SJSA1 (cell line): Measurements from ENCODE around the gene DLX4. TPM values are rescaled to one million over a fixed set of nuclear protein-coding genes. Genes with fewer than 3 reads are reported as not detected.

Experiments
- DNase-seq, 2 experiments: peaks; one replicate each; pipeline ENCODE4 v3.0.0-alpha.2; 2015 to 2020; ENCODE audit warnings: low spot score in 2 of 2, low read depth in 1 of 2
- H3K27ac ChIP-seq: fragments of 250-450 bp; sonication (Bioruptor Pico); 2 replicates; pipeline ENCODE4 v1.5.1; 2020; ENCODE audit warnings: mild to moderate bottlenecking, moderate library complexity
- H3K27me3 ChIP-seq: fragments of 250-450 bp; sonication (Bioruptor Pico); replicated peaks from 2 replicates; pipeline ENCODE4 v1.5.1; 2020; ENCODE audit warnings: mild to moderate bottlenecking, moderate library complexity
- H3K36me3 ChIP-seq: fragments of 250-450 bp; sonication (Bioruptor Pico); 2 replicates; pipeline ENCODE4 v1.5.1; 2020; ENCODE audit warnings: mild to moderate bottlenecking
- H3K4me1 ChIP-seq: fragments of 250-450 bp; sonication (Bioruptor Pico); replicated peaks from 2 replicates; pipeline ENCODE4 v1.6.1; 2021; ENCODE audit warnings: mild to moderate bottlenecking
- H3K4me3 ChIP-seq: fragments of 250-450 bp; sonication (Bioruptor Pico); 2 replicates; pipeline ENCODE4 v1.5.1; 2020; ENCODE audit warnings: mild to moderate bottlenecking
- H3K9me3 ChIP-seq: fragments of 250-450 bp; sonication (Bioruptor Pico); replicated peaks from 2 replicates; pipeline ENCODE4 v1.5.1; 2020; ENCODE audit warnings: mild to moderate bottlenecking
- total RNA-seq: library from RNA; depleted of rRNA; stranded (reverse); fragments of >200 nt; shearing (Covaris generic); gene quantifications from 2 replicates; pipeline ENCODE4 v1.2.3, GENCODE V29; 2014

Gene DLX4
- total RNA-seq, 1 experiment from 2014 or later, result not detected

GRCh38 chr17:49979748-49980479 is 10.9 kb downstream of the DLX4 start:
- H3K9me3 ChIP-seq, result peaks cover 3% of the 10 kb centered on the region; the same call in 1 of the 2 replicates
- no peak overlapping the region for H3K27ac ChIP-seq
- no peak overlapping the region for H3K4me3 ChIP-seq
- H3K36me3 ChIP-seq, result no peaks in the 10 kb centered on the region
- DNase-seq, result no peak
- H3K27me3 ChIP-seq, result peaks cover 72% of the 10 kb centered on the region
- H3K4me1 ChIP-seq, result no peaks in the 10 kb centered on the region

DNA sequence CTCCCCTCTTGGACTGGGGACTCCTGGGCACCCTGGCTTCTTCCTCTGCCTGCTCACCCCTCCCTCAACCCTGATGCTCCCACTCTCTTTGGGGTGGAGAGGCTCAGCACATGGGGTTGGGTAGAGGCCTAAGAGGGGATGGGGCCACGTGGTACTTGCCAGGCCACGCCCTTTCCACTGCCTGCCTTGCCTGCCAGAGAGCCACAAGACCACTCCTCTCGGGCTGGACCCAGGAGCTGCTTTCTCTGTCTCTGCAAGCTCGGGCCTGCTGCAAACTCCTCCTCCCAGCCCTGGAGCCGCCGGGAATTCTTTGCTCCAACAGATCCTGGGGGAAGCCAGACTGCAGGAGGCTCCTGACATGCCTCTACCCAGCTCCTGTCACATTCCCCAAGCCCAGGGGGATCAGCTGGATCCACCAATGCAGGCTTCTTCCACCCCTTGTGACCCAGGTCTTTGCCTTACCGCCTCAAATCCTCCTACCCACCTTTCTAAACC is 11.8 kb downstream of the DLX4 start:
- H3K27me3 ChIP-seq, result peaks cover 68% of the 10 kb centered on the region
- no peak overlapping the region for H3K4me3 ChIP-seq

GRCh38 chr17:49984283-49984682 is 15.3 kb downstream of the DLX4 start:
- no peak for DNase-seq
- Histone ChIP-seq H3K27me3 (peaks cover 73% of the 10 kb centered on the region), H3K27ac (no peak overlapping the region)

More for the DNA sequence above, 11.8 kb downstream of the DLX4 start:
- peaks cover 3% of the 10 kb centered on the region; the same call in 1 of the 2 replicates for H3K9me3 ChIP-seq
- H3K27ac ChIP-seq, result no peak overlapping the region
- no peaks in the 10 kb centered on the region for H3K4me1 ChIP-seq
- no peak for DNase-seq
- H3K36me3 ChIP-seq, result no peaks in the 10 kb centered on the region

DNA sequence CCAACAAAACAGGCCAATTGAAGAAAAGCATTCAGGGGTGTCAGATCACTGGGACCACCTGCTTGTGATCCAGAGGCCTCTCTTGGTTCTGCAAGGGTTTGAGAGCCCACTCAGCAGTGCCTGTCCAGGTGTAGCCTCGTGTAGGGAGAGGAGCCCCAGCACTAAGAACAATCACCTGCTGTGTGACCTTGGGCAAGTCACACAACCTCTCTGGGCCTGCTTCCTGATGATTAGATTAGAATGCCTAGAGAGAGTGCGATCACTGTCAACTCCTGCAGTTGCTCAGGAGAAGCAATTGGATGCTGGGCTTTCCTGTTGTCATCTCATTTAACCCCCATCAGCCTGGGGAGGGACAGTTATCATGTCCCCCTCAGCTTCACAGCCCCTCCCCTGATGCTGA is 15.8 kb downstream of the DLX4 start:
- Histone ChIP-seq H3K36me3 (no peaks in the 10 kb centered on the region), H3K9me3 (peaks cover 3% of the 10 kb centered on the region; the same call in 1 of the 2 replicates), H3K27me3 (peaks cover 73% of the 10 kb centered on the region), H3K4me3 (no peak overlapping the region), H3K27ac (no peak overlapping the region), H3K4me1 (peaks cover 10% of the 10 kb centered on the region)
- DNase-seq, result no peak

More at GRCh38 chr17:49984283-49984682, 15.3 kb downstream of the DLX4 start:
- Histone ChIP-seq H3K9me3 (peaks cover 3% of the 10 kb centered on the region; the same call in 1 of the 2 replicates), H3K4me3 (no peak overlapping the region), H3K4me1 (peaks cover 10% of the 10 kb centered on the region), H3K36me3 (no peaks in the 10 kb centered on the region)

- Histone ChIP-seq H3K4me3 (no peak overlapping the region), H3K9me3 (peaks cover 3% of the 10 kb centered on the region; the same call in 1 of the 2 replicates), H3K27ac (no peak overlapping the region), H3K36me3 (no peaks in the 10 kb centered on the region), H3K27me3 (peaks cover 71% of the 10 kb centered on the region), H3K4me1 (peaks cover 10% of the 10 kb centered on the region)
- no peak for DNase-seq
These were observed 16.5 kb downstream of the DLX4 start for GRCh38 chr17:49985310-49985990.

DNA sequence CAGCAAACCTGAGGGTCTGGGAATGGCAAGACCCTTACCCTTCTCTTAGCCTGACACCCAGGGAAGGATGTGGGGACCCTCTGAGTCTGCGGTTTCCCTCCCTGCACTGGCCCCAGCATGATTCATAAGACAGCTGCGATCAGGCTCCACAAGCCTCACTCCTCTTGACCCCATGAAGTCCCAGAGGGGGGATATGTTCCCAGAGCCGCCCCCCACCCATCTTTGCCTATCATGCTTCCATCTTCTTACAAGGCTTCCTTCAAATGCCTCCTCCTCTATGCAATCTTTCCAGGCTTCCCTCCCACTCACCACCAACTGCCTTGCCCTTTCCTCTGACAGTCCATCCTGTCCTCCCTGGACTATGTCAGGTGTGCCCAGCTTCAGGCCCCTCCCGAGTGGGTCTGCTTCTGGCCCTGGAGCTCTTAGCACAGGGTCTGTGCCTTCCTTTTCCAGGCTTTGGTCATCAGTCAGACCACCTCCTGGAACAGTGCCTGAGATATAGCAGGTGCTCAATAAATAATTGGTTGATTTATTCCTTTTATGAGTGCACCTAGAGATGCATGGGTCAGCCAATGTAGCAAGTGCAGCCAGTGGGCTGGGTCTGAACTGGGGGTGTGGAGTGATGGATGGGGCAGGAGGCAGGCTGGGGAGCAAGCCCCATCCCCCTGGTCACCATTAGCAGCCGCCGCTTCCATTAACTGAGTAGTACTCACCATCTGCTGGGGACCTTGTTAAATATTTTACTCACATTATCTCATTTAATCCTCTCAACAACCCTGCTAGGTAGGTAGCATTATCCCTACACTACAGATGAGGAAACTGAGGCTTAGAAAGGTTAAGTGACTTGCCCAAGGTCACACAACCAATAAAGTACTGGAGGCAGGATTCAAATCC is 17.7 kb downstream of the DLX4 start:
- no peak overlapping the region for H3K27ac ChIP-seq
- peaks cover 10% of the 10 kb centered on the region for H3K4me1 ChIP-seq
- no peak for DNase-seq
- H3K27me3 ChIP-seq, result peaks cover 73% of the 10 kb centered on the region
- no peak overlapping the region for H3K4me3 ChIP-seq
- H3K9me3 ChIP-seq, result peaks cover 3% of the 10 kb centered on the region; the same call in 1 of the 2 replicates
- no peaks in the 10 kb centered on the region for H3K36me3 ChIP-seq

- Histone ChIP-seq H3K36me3 (no peaks in the 10 kb centered on the region), H3K27ac (no peak overlapping the region), H3K9me3 (peaks cover 3% of the 10 kb centered on the region; the same call in 1 of the 2 replicates), H3K27me3 (peaks cover 73% of the 10 kb centered on the region), H3K4me1 (peaks cover 10% of the 10 kb centered on the region), H3K4me3 (no peak overlapping the region)
- DNase-seq, result no peak
These were observed 18.2 kb downstream of the DLX4 start for GRCh38 chr17:49987290-49987585.

DNA sequence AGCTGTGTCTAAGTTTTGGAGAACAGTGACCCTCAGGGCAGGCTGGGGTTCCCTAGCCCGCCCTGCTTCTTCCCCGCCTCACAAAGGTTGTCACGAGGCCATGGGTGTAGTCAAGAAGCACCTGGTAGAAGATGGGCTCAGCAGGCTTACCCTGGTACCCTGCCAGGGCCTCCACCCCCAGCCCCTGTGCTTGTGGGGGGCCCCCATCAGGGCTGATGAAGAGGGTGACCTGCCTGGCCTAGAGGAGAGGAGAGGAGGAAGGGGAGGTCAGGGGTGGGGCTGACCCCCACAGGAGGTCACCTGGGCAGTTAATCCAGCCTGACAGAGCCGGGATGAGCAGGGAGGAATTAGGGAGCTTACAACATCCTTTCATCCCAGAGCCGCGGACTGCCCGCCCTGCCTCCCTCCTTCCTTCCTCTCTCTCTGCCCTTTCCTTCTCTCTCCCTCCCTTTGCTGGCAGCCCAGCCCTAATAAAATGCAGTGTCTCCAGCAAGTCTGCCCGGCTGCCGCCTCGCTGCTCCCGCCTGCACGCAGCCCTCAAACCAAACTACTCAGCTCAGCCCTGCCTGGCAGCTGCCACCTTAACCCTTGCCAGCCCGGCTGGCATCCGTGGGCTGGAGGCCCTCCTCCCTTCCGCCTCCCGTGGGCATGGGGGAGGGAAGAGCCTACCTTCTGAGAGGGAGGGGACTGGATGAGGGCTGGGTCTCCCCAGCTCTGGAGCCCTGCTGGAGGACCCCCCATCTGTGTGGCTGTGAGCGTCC is 18.9 kb downstream of the DLX4 start:
- H3K4me1 ChIP-seq, result peaks cover 10% of the 10 kb centered on the region
- H3K36me3 ChIP-seq, result no peaks in the 10 kb centered on the region
- H3K27me3 ChIP-seq, result peaks cover 74% of the 10 kb centered on the region
- H3K9me3 ChIP-seq, result peaks cover 3% of the 10 kb centered on the region; the same call in 1 of the 2 replicates
- DNase-seq, result peak; percentile 39 to 65
- H3K27ac ChIP-seq, result no peak overlapping the region
- no peak overlapping the region for H3K4me3 ChIP-seq

DNA sequence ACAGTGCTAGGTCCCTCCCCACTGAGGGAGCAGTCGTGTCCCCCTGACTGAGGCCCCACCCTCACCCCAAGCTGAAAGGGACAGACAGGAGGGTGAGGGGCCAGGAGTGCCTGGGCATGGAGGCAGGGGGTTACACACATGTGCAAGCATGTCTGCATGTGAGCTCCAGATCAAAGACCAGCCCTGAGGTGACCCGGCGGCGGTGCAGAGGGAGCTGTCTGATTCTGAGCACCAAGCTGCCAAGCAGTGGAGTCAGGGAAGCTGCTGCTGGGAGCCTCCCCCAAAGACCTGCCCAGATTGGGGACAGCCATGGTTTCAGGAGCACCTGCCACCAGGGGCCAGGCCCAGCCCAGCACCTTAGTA is 20.5 kb downstream of the DLX4 start:
- H3K27me3 ChIP-seq, result peaks cover 88% of the 10 kb centered on the region
- no peak overlapping the region for H3K27ac ChIP-seq
- H3K4me1 ChIP-seq, result peaks cover 24% of the 10 kb centered on the region
- no peaks in the 10 kb centered on the region for H3K9me3 ChIP-seq
- no peaks in the 10 kb centered on the region for H3K36me3 ChIP-seq
- DNase-seq, result no peak
- H3K4me3 ChIP-seq, result no peak overlapping the region

GRCh38 chr17:49990331-49990730 is 21.3 kb downstream of the DLX4 start:
- no peaks in the 10 kb centered on the region for H3K9me3 ChIP-seq
- peaks cover 30% of the 10 kb centered on the region for H3K4me1 ChIP-seq
- H3K27ac ChIP-seq, result no peak overlapping the region
- H3K36me3 ChIP-seq, result no peaks in the 10 kb centered on the region
- peaks cover 95% of the 10 kb centered on the region for H3K27me3 ChIP-seq
- no peak for DNase-seq
- H3K4me3 ChIP-seq, result no peak overlapping the region

GRCh38 chr17:49990921-49991320 is 21.9 kb downstream of the DLX4 start:
- H3K27me3 ChIP-seq, result peaks cover 96% of the 10 kb centered on the region
- H3K4me1 ChIP-seq, result peaks cover 30% of the 10 kb centered on the region
- no peak overlapping the region for H3K4me3 ChIP-seq
- no peaks in the 10 kb centered on the region for H3K9me3 ChIP-seq
- no peaks in the 10 kb centered on the region for H3K36me3 ChIP-seq
- DNase-seq, result no peak
- H3K27ac ChIP-seq, result no peak overlapping the region

DNA sequence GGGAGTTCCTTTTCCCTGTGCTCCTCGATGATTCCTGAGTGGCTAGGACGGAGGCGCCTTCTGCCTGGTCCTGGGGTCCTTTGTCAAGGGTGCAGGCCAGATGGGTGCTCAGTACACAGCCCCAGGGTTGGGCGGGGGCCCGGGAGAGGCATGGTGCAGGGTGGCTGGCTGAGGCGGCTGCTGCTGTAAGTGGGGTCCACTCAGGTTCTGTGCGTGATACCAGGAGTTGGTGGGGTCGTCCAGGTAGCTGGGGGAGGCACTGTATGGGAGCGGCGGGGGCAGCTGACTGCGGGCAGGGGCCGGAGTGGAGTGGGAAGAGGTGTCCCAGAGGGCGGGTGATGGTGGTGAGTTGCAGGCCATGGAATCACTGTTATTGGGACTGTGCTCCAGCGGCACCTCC is 22.4 kb downstream of the DLX4 start:
- DNase-seq, result no peak
- no peaks in the 10 kb centered on the region for H3K9me3 ChIP-seq
- peaks cover 96% of the 10 kb centered on the region for H3K27me3 ChIP-seq
- peaks cover 32% of the 10 kb centered on the region for H3K4me1 ChIP-seq
- no peak overlapping the region for H3K4me3 ChIP-seq
- no peaks in the 10 kb centered on the region for H3K36me3 ChIP-seq
- H3K27ac ChIP-seq, result no peak overlapping the region
